DMS53 treated with DMSO at 0.1 percent for 48 hours (cell line): ENCODE data around the gene PRKCA.

Experiments used
- DNase-seq: peaks from one replicate; lab custom pipeline; 2025; ENCODE audit not compliant: unreplicated experiment; lab: John Stamatoyannopoulos, UW

The PRKCA gene

GRCh38 chr17:66842959-66843358 lies 540.5 kb downstream of the PRKCA start:
- DNase-seq, result no peak

GRCh38 chr17:66843627-66844026 lies 541.2 kb downstream of the PRKCA start:
- DNase-seq, result no peak

DNA sequence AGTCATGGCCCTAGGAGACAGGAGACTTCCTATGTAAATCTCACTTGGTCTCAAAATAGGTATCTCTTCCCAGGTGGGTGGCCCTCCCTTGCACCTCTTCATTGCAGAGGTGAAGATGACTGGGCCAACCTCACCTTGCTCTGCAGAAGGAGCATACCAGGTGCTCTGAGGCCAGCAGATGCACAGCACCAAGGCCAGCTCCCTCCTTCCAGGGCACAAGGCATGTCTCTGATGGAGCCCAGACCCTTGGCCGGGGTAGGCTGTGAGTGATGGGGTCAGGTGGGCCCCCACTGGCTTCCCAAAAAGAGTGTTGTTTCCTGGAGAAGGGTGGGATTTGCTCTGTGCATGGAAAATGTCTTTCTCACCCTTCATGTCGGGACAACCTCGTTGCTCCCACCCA lies 545.3 kb downstream of the PRKCA start:
- DNase-seq, result no peak

DNA sequence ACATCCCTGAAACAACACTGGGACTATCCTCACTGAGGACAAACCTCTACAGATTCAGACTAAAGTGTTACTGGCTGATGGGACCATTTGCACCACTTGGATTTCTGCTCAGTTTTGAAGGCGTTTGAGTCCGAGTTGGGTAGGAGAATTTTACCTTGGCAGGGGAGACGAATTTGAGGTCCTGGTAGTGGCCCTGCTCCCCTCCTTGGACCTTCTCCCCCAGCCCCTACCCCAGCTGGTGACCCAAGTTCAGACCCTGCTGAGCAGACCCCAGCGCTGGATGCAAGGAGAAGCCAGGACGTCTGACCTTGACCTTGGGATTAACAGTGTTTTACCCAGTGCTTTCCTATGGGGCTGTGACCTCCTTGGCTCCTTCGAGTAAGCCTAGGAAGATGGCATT lies 546.1 kb downstream of the PRKCA start:
- no peak for DNase-seq

DNA sequence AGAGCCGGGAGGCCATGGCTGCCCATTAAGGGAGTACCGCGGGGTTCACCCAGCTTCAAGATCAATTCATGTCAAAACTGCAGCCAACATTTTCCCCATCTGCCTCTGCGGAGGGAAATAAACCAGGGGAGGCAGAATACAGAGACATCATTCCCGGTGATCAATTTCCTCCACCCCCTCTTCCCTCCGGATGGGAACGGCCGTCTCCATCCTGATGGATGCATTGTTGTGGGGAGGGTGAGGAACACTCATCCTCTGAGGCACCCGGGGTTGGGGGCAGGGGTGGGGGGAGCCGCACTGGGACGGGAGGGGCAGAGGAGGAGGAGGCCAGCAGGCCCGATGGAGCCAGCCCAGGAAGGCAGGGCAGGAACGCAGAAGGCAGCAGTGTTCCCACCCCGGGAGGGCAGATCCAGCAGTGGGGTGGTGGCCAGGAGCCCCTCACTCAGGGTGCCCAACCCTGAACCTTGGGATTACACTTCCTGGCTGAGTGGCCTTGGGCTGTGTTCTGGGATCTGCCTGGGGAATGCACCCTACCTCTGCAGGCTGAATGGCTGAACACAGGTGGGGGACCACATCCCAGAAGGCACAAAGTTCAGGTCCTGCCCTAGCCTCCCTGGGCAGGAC lies 546.7 kb downstream of the PRKCA start:
- DNase-seq, result no peak

DNA sequence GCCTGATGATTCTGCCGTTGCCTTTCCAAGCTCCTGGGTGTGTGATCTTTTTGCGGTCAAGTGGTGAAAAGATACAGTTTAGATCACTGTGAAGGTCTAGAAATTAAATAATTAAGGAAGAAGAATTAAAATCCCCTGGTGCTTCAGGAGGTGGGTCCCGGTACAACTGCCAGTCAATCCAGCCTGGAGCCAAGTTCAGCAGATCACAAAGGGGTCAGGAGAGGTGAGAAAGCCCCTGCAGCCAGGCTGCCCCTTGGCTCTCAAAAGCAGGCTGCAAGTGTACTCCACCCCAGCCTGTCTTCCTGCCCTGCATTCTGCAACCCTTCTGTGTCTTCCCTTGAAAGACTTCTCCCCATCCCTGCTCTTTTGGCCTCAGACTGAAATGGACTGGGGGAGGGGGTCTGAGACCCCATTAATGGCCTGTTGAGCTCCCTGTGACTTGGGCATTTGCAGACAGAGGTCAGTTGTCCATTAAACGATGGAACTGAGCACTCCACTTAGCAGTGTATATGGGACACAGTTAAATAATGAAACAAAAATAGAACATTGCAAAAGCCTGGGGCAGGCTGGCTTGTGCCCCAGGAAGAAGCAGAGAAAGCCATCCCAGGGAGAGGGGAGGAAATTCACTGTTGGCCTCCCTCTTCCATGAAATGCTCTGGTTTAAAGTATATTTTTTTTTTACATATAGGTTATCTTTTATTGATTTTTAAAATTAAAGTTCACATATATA lies 547.6 kb downstream of the PRKCA start:
- DNase-seq, result no peak

- no peak for DNase-seq
Measured at GRCh38 chr17:66850692-66851091, 548.3 kb downstream of the PRKCA start.

- DNase-seq, result no peak
Measured at GRCh38 chr17:66855204-66855603, 552.8 kb downstream of the PRKCA start.

- DNase-seq, result no peak
Measured at GRCh38 chr17:66858226-66859083, 556.0 kb downstream of the PRKCA start.

DNA sequence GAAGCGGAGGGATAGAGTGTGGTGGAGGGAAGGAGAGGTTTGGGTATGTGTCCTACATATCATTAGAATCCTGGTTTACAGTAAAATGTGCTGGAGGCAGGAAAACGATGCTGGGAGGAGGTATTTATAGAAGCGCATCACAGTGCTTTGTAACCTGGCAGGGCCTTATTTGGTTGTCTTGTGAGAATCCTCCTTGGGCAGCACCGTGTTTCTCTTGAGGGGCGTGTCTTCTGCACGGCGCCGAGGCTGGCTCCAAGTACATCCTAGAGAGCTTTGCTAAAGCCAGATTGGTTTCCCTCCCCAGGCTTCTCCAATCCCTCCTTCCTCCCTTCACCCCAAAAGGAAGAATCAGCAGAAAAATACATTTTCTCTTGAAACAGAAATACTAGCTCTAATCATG lies 556.9 kb downstream of the PRKCA start:
- DNase-seq, result no peak

- DNase-seq, result no peak
Measured at GRCh38 chr17:66860204-66860603, 557.8 kb downstream of the PRKCA start.
